ENCODE data around the gene KLHL15. TPM values are rescaled to one million over a fixed set of nuclear protein-coding genes. Genes with fewer than 3 reads are reported as not detected.

Gene KLHL15
- total and polyA plus RNA-seq, 2 experiments from 2014 or later, result 2.4 to 15.0 TPM

GRCh38 chrX:23954396-23954795 lies 72.6 kb downstream of the KLHL15 start:
- Histone ChIP-seq H3K4me3 (no peak overlapping the region), H3K4me1 (ENCODE audit: insufficient read depth) (peaks cover 10% of the 10 kb centered on the region), H3K9me2 (ENCODE audit: insufficient read depth) (no peaks in the 10 kb centered on the region), H4K20me1 (replicated peaks; ENCODE audit: insufficient read depth) (no peaks in the 10 kb centered on the region), H3F3A (replicated peaks; ENCODE audit: low read depth) (no peaks in the 10 kb centered on the region), H2AFZ (no peak overlapping the region), H3K27ac (ENCODE audit: low read depth) (no peak overlapping the region), H3K79me2 (replicated peaks; ENCODE audit: insufficient read depth) (no peaks in the 10 kb centered on the region), H3K27me3 (ENCODE audit: insufficient read depth) (no peaks in the 10 kb centered on the region), H3K36me3 (ENCODE audit: insufficient read depth) (no peaks in the 10 kb centered on the region), H3K4me2 (no peak overlapping the region)
- Mint-ChIP-seq H3K36me3 (ENCODE audit: low read depth) (no peaks in the 10 kb centered on the region; the same call in 2 of the 3 replicates), H3K27me3 (ENCODE audit: insufficient read depth, low read depth, poor library complexity) (no peaks in the 10 kb centered on the region), H3K9me3 (no peaks in the 10 kb centered on the region), H3K27ac (peak overlapping the region; percentile 48; the same call in 1 of the 2 replicates), H3K4me1 (peaks cover 23% of the 10 kb centered on the region), H3K4me3 (no peak overlapping the region)
- TF ChIP-seq NANOG (IDR thresholded peaks at IDR 0.05; ENCODE audit: borderline replicate concordance), result no peak
- no peak for TF ChIP-seq REST (IDR thresholded peaks at IDR 0.05; ENCODE audit: unreplicated experiment)
- no peak for TF ChIP-seq ZNF114 (CRISPR knock-in tag; IDR thresholded peaks at IDR 0.05)
- no peak for TF ChIP-seq EZH2 (IDR thresholded peaks at IDR 0.05; ENCODE audit: low read depth, unreplicated experiment)
- no peak for TF ChIP-seq CTCF (conservative IDR thresholded peaks at IDR 0.05; ENCODE audit: low read depth in 2 of 2)
- TF ChIP-seq EZH2phosphoT487 (IDR thresholded peaks at IDR 0.05; ENCODE audit: unreplicated experiment), result no peak
- TF ChIP-seq ZNF331 (CRISPR knock-in tag; IDR thresholded peaks at IDR 0.05; ENCODE audit: low read depth), result no peak
- no peak for TF ChIP-seq POLR2AphosphoS5 (IDR thresholded peaks at IDR 0.05; ENCODE audit: low read depth)
- TF ChIP-seq CREB1 (CRISPR knock-in tag; IDR thresholded peaks at IDR 0.05; ENCODE audit: low read depth), result no peak
- no peak for TF ChIP-seq JUNB (IDR thresholded peaks at IDR 0.05; ENCODE audit: unreplicated experiment)
- TF ChIP-seq ETS1 (IDR thresholded peaks at IDR 0.05), result no peak
- DNase-seq (ENCODE audit: low spot score), result peak; percentile 1
- ATAC-seq, result no peak

Measured in GM23338 (cell line).